ENCODE results near the gene ALKBH8.

- no peak; the same call in 1 of the 2 replicates for TF ChIP-seq SUZ12 (IDR thresholded peaks at IDR 0.05; ENCODE audit: low read length)
- TF ChIP-seq MAX (IDR thresholded peaks at IDR 0.05) = no peak
- no peak for TF ChIP-seq RNF2 (IDR thresholded peaks at IDR 0.05; ENCODE audit: borderline replicate concordance, low read depth, low read length, missing control alignments, poor library complexity, severe bottlenecking)
- TF ChIP-seq POLR2A (IDR thresholded peaks at IDR 0.05; ENCODE audit: control extremely low read depth in 1 of 2, low read depth in 2 of 2, low read length in 2 of 2) = no peak
- no peak for TF ChIP-seq BCL11A (IDR thresholded peaks at IDR 0.05; ENCODE audit: low read depth in 2 of 2, low read length in 2 of 2)
- no peak for TF ChIP-seq CTCF (IDR thresholded peaks at IDR 0.05; ENCODE audit: control extremely low read depth in 1 of 3, insufficient read depth in 1 of 3, low read depth in 1 of 3, low read length in 3 of 3)
- 0 out of 4 replicates have a peak, but pooled peaks have one; percentile 16 to 42 for TF ChIP-seq SIN3A (conservative IDR thresholded peaks at IDR 0.05 in 1 of 2, IDR thresholded peaks at IDR 0.05 in 1 of 2; ENCODE audit: low read depth in 1 of 2, low read length in 2 of 2)
Observed at GRCh38 chr11:107590460-107591377, 25.2 kb upstream of the ALKBH8 start, which contains the start of gene ELMOD1.
